Keratinocyte (primary cell): ENCODE measurements around the gene SLC1A2.

Source experiments
- EZH2 ChIP-seq: IDR thresholded peaks from one replicate; pipeline ENCODE4 v1.6.1; 2012; ENCODE audit warnings: inconsistent platforms, mild to moderate bottlenecking, low read length, moderate library complexity
- TF ChIP-seq, protein P1 (sequence below), 3 experiments: IDR thresholded peaks in 1 of 3; conservative IDR thresholded peaks in 1 of 3; optimal IDR thresholded peaks in 1 of 3; 2 replicates in 2 of 3; 3 replicates in 1 of 3; pipeline versions ENCODE3 to v1.5.1; 2011; ENCODE audit warnings: low read length in 3 of 3, mild to moderate bottlenecking in 3 of 3, moderate library complexity in 2 of 3, control low read depth in 1 of 3, inconsistent platforms in 1 of 3; ENCODE audit not compliant: insufficient read depth in 2 of 3; ENCODE audit errors: extremely low read depth in 1 of 3

DNA sequence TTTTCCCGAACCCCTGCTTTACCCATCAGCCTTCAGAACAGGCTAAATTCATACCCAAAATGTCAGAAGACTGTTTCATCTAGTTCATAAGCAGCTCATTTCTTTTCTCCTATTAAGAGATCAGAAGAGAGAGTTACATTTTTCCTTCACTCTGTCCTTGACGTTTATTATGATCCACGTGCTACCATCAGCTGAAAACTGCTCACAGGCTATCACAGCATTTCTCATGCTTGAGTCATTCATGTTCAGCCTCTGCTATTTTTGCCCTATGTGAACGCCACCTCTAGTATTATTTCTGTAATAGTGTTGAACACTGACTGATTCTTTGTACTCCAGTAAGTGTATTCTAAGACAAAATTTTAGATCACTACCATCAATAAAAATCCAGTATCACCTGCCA is 51.9 kb downstream of the SLC1A2 start:
- TF ChIP-seq, protein P1, sequence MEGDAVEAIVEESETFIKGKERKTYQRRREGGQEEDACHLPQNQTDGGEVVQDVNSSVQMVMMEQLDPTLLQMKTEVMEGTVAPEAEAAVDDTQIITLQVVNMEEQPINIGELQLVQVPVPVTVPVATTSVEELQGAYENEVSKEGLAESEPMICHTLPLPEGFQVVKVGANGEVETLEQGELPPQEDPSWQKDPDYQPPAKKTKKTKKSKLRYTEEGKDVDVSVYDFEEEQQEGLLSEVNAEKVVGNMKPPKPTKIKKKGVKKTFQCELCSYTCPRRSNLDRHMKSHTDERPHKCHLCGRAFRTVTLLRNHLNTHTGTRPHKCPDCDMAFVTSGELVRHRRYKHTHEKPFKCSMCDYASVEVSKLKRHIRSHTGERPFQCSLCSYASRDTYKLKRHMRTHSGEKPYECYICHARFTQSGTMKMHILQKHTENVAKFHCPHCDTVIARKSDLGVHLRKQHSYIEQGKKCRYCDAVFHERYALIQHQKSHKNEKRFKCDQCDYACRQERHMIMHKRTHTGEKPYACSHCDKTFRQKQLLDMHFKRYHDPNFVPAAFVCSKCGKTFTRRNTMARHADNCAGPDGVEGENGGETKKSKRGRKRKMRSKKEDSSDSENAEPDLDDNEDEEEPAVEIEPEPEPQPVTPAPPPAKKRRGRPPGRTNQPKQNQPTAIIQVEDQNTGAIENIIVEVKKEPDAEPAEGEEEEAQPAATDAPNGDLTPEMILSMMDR (optimal IDR thresholded peaks at IDR 0.05 in 1 of 3, IDR thresholded peaks at IDR 0.05 in 1 of 3, conservative IDR thresholded peaks at IDR 0.05 in 1 of 3; ENCODE audit: extremely low read depth in 1 of 3, insufficient read depth in 2 of 3, low read length in 3 of 3) = no peak
- no peak for TF ChIP-seq EZH2
